GM12878 (cell line): ENCODE results near the gene AEN. TPM values are rescaled to one million over a fixed set of nuclear protein-coding genes. Genes with fewer than 3 reads are reported as not detected.

Experiments
- ATAC-seq: fragments of 200-7000 bp; cut with Tn5 transposase; 3 replicates; pipeline ENCODE4 v1.9.1; 2020; ENCODE audit warnings: mild to moderate bottlenecking, moderate library complexity
- BruUV-seq: library from RNA; stranded (reverse); fragments of 400-500 nt; replicated peaks from 2 replicates; lab custom pipeline; 2021; lab: Mats Ljungman, UMichigan
- CTCF ChIA-PET: fragments of 300-600 bp; sonication (Branson Sonifier 250); formaldehyde crosslinking; extraction: SDS; loops from one replicate; lab custom pipeline; 2021; ENCODE audit warnings: inconsistent platforms; lab: Yijun Ruan, JAX
- POLR2A ChIA-PET: fragments of 350-600 bp; formaldehyde crosslinking; extraction: SDS; loops from one replicate; lab custom pipeline; 2021; ENCODE audit warnings: inconsistent platforms; lab: Charles Lee
- RAD21 ChIA-PET: fragments of 300-600 bp; sonication (Branson Sonifier 250); formaldehyde crosslinking; loops from one replicate; lab custom pipeline; 2023; ENCODE audit warnings: antibody characterized with exemption; ENCODE audit not compliant: unreplicated experiment; lab: Charles Lee
- SMC1A ChIA-PET: fragments of 300-600 bp; sonication (Branson Sonifier 250); formaldehyde crosslinking; loops from one replicate; lab custom pipeline; 2023; ENCODE audit not compliant: unreplicated experiment, uncharacterized antibody; lab: Charles Lee
- DNase-seq: peaks from one replicate; pipeline ENCODE4 v3.0.0-alpha.2; 2011; ENCODE audit warnings: low read depth, low spot score
- FAIRE-seq: peaks from 3 replicates; lab custom pipeline; 2011; peaks lifted over from hg19 to GRCh38; lab: Jason Lieb, UNC
- H2AFZ ChIP-seq: 2 replicates; pipeline ENCODE4 v1.6.0; 2011; ENCODE audit warnings: low read depth, low read length, control low read depth; ENCODE audit not compliant: control insufficient read depth
- H3K27ac ChIP-seq: 2 replicates; pipeline ENCODE4 v1.5.1; 2011; ENCODE audit warnings: control low read depth; ENCODE audit not compliant: control insufficient read depth, insufficient read depth
- H3K27me3 ChIP-seq, 2 experiments: replicated peaks in 1 of 2; 2 replicates each; pipeline versions ENCODE4 v1.6.0 to v1.6.1; 2011; ENCODE audit warnings: low read length in 1 of 2; ENCODE audit not compliant: control insufficient read depth in 2 of 2, insufficient read depth in 2 of 2
- H3K36me3 ChIP-seq, 2 experiments: 2 replicates each; pipeline ENCODE4 v1.5.1; 2011; ENCODE audit warnings: low read length in 1 of 2; ENCODE audit not compliant: control insufficient read depth in 2 of 2, insufficient read depth in 2 of 2
- H3K4me1 ChIP-seq: 2 replicates; pipeline ENCODE4 v1.6.1; 2011; ENCODE audit warnings: mild to moderate bottlenecking, low read length, moderate library complexity, mixed read lengths; ENCODE audit not compliant: control insufficient read depth, insufficient read depth
- H3K4me2 ChIP-seq: 2 replicates; pipeline ENCODE4 v1.6.0; 2011; ENCODE audit warnings: control low read depth; ENCODE audit not compliant: control insufficient read depth, insufficient read depth
- H3K4me3 ChIP-seq: fragments of 200-600 bp; sonication (generic); 2 replicates; pipeline ENCODE4 v1.5.1; 2016
- H3K79me2 ChIP-seq: 2 replicates; pipeline ENCODE4 v1.6.0; 2011; ENCODE audit warnings: low read length; ENCODE audit not compliant: control insufficient read depth, insufficient read depth
- H3K9ac ChIP-seq: 2 replicates; pipeline ENCODE4 v1.8.0; 2011; ENCODE audit warnings: low read length, control low read depth, mixed read lengths; ENCODE audit not compliant: control insufficient read depth, insufficient read depth
- H3K9me3 ChIP-seq: replicated peaks from 3 replicates; pipeline ENCODE4 v1.5.1; 2011; ENCODE audit warnings: mild to moderate bottlenecking, low read length; ENCODE audit not compliant: control insufficient read depth, insufficient read depth
- H4K20me1 ChIP-seq: 2 replicates; pipeline ENCODE4 v1.6.0; 2011; ENCODE audit not compliant: control insufficient read depth, insufficient read depth
- BMI1 ChIP-seq: fragments of 450-650 bp; IDR thresholded peaks from 2 replicates; pipeline ENCODE4 v1.6.1; 2016; ENCODE audit warnings: mild to moderate bottlenecking, moderate library complexity, borderline replicate concordance
- CHD2 ChIP-seq: IDR thresholded peaks from 2 replicates; pipeline ENCODE4 v1.6.1; 2011; ENCODE audit warnings: low read depth, low read length, improper control_type of control experiment, borderline replicate concordance
- CREM ChIP-seq: IDR thresholded peaks from 2 replicates; pipeline ENCODE4 v1.6.1; 2014; ENCODE audit warnings: antibody characterized with exemption, low read depth
- EZH2 ChIP-seq: IDR thresholded peaks from 2 replicates; pipeline ENCODE4 v1.6.1; 2012; ENCODE audit warnings: low read depth, mild to moderate bottlenecking, control low read depth, inconsistent platforms, low read length, borderline replicate concordance; ENCODE audit not compliant: control insufficient read depth
- MEF2B ChIP-seq: fragments of 450-650 bp; IDR thresholded peaks from 2 replicates; pipeline ENCODE4 v1.6.1; 2018; ENCODE audit warnings: mild to moderate bottlenecking, moderate library complexity; ENCODE audit not compliant: partially characterized antibody, poor library complexity, severe bottlenecking
- MYB ChIP-seq: fragments of 150-350 bp; IDR thresholded peaks from 2 replicates; pipeline ENCODE4 v1.6.1; 2014; ENCODE audit warnings: mild to moderate bottlenecking, low read depth, low read length, borderline replicate concordance
- PAX8 ChIP-seq: fragments of 450-650 bp; IDR thresholded peaks from 2 replicates; pipeline ENCODE4 v1.6.1; 2017; ENCODE audit warnings: mild to moderate bottlenecking, moderate library complexity
- RAD51 ChIP-seq: fragments of 450-650 bp; IDR thresholded peaks from 2 replicates; pipeline ENCODE4 v1.6.1; 2016; ENCODE audit warnings: moderate library complexity, mild to moderate bottlenecking, inconsistent platforms
- RCOR1 ChIP-seq: conservative IDR thresholded peaks from 2 replicates; pipeline ENCODE4 v1.6.1; 2012; ENCODE audit warnings: low read depth, low read length, improper control_type of control experiment
- RELA ChIP-seq: fragments of 450-650 bp; IDR thresholded peaks from 2 replicates; pipeline ENCODE4 v1.8.0; 2014; ENCODE audit warnings: borderline replicate concordance; ENCODE audit not compliant: partially characterized antibody
- SMAD5 ChIP-seq: IDR thresholded peaks from 2 replicates; pipeline ENCODE4 v1.6.1; 2016; ENCODE audit warnings: antibody characterized with exemption, low read depth
- SREBF1 ChIP-seq: IDR thresholded peaks from 2 replicates; pipeline ENCODE4 v1.6.1; 2012; ENCODE audit warnings: mild to moderate bottlenecking, low read length
- SUPT20H ChIP-seq: IDR thresholded peaks from 2 replicates; pipeline ENCODE4 v1.6.1; 2011; ENCODE audit warnings: low read depth, mild to moderate bottlenecking, low read length, moderate library complexity, borderline replicate concordance; ENCODE audit not compliant: control insufficient read depth
- ZSCAN29 ChIP-seq: fragments of 450-650 bp; IDR thresholded peaks from 2 replicates; pipeline ENCODE4 v1.6.1; 2017; ENCODE audit warnings: mild to moderate bottlenecking, moderate library complexity
- ZZZ3 ChIP-seq: IDR thresholded peaks from 2 replicates; pipeline ENCODE4 v1.6.1; 2011; ENCODE audit warnings: low read depth; ENCODE audit not compliant: control insufficient read depth, insufficient read length
- WGBS: methylation state at CpG from one replicate; pipeline ENCODE4 v1.1.6; 2016; ENCODE audit warnings: low lambda C conversion rate; ENCODE audit not compliant: insufficient replicate concordance, insufficient coverage; ENCODE audit errors: missing lambda C conversion rate; 5-methylcytosine and 5-hydroxymethylcytosine counted together
- in situ Hi-C: fragments of 300-500 bp; cut with MboI; formaldehyde crosslinking; loops from 9 replicates; pipeline ENCODE4 v1.14.3; 2018; ENCODE audit warnings: mixed read lengths
- intact Hi-C: fragments of 100-400 bp; cut with micrococcal nuclease; formaldehyde crosslinking; loops from one replicate; pipeline ENCODE4 v1.14.2; 2022; ENCODE audit not compliant: unreplicated experiment
- polyA plus RNA-seq, 11 experiments: library from polyadenylated mRNA; depleted of rRNA in 4 of 11; unstranded in 6 of 11; stranded (reverse) in 5 of 11; fragments of >200 nt; fragmentation: Nextera tagmentation in 4 of 11; fragmentation: Illumina TruSeq in 1 of 11; extraction: Ambion mirVana in 4 of 11; extraction: Trizol in 1 of 11; gene quantifications; 1 replicate in 1 of 11; 2 replicates in 10 of 11; pipeline versions ENCODE4 v1.2.1 to v1.2.3, GENCODE V29; 2011 to 2016; ENCODE audit warnings: inconsistent platforms in 2 of 11, missing spikeins in 2 of 11, low read depth in 1 of 11
- total RNA-seq, 4 experiments: library from RNA; depleted of rRNA in 3 of 4; stranded (reverse); fragments of >200 nt in 3 of 4; fragmentation: Illumina TruSeq in 1 of 4; extraction: Trizol in 1 of 4; gene quantifications; 2 replicates each; pipeline versions ENCODE4 v1.2.1 to v1.2.3, GENCODE V29; 2013 to 2021
- TF ChIP-seq, protein P1 (sequence below): fragments of 450-650 bp; IDR thresholded peaks from 2 replicates; pipeline ENCODE4 v1.6.1; 2016; ENCODE audit warnings: mild to moderate bottlenecking

The AEN gene
- total and polyA plus RNA-seq, 10 of the 15 experiments (the other 5 are each of a cell fraction or from before 2014, with no cell fraction given): 11.7 to 81.2 (median 53.7) TPM

DNA sequence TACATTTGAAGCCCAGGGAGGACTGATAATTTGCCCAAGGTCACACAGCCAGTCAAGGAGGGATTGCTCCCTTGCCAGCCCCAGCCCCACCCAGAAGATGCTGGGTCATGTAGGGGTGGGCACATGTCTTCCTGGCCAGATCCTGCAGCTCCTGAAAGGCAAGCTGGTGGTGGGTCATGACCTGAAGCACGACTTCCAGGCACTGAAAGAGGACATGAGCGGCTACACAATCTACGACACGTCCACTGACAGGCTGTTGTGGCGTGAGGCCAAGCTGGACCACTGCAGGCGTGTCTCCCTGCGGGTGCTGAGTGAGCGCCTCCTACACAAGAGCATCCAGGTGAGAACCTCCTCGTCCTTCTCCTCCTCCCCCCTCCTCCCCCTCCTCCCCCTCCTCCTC lies 30.8 kb downstream of the AEN start:
- no peak overlapping the region for H3K4me3 ChIP-seq
- no peaks in the 10 kb centered on the region for H3K9me3 ChIP-seq
- ChIA-PET CTCF (interaction anchor here (5.8 kb wide), 1 partner anchor 28 kb away, joined by 61 read pairs; no protein-coding TSS in a partner anchor), POLR2A (no interaction called here), SMC1A (no interaction called here), RAD21 (no interaction called here)
- H3K4me1 ChIP-seq: peaks cover 35% of the 10 kb centered on the region
- FAIRE-seq (no peak), ATAC-seq (no peak), DNase-seq (no peak)
- H3K79me2 ChIP-seq: peaks cover 4% of the 10 kb centered on the region
- no peak overlapping the region for H3K4me2 ChIP-seq
- no peak overlapping the region for H2AFZ ChIP-seq
- BruUV-seq: no TSS peak
- H4K20me1 ChIP-seq: peaks cover 2% of the 10 kb centered on the region; the same call in 1 of the 2 replicates
- TF ChIP-seq RELA (no peak), ZZZ3 (no peak), SMAD5 (no peak), PAX8 (no peak)
- H3K36me3 ChIP-seq: peaks cover 0 to 11% of the 10 kb centered on the region in 2 experiments
- no peaks in the 10 kb centered on the region for H3K27me3 ChIP-seq
- no peak overlapping the region for H3K27ac ChIP-seq
- in situ Hi-C loops: no loop called here
- H3K9ac ChIP-seq: no peak overlapping the region
- intact Hi-C loops: no loop called here
- WGBS: 88% methylated on average over 8 of the region's 9 CpGs

DNA sequence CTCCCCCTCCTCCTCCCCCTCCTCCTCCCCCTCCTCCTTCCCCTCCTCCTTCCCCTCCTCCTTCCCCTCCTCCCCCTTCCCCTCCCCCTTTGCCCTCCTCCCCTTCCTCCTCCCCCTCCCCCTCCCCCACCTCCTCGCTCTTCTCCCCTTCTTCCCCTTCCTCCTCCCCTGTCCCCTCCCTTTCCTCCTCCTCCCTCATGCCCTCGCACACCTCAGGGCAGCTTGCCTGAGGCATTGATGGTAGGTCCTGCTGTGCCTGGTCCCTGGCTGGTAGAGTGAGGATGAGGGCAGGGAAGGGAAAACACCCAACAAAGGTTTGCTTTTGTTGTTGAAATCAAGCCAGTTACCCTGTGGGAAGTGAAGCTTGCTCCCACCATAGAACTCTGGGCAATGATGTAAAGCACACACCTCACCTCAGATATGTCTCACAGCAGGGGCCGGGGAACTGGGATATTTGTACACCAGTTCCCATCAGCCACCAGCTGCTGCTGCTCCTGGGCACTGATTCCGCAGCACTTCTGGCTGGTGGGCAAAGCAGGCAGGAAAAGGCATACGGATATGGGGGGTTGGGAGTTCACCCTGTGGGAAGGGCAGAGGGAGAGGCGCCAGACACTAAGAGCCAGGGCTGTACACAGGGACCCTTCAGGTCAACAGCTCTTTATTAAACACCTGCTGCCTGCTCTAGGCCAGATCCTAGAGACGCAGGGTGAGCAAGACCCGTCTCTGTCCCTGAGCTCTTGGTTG lies 31.5 kb downstream of the AEN start:
- no peak overlapping the region for H3K4me2 ChIP-seq
- peaks cover 0 to 11% of the 10 kb centered on the region in 2 experiments for H3K36me3 ChIP-seq
- FAIRE-seq (no peak), ATAC-seq (no peak), DNase-seq (no peak)
- H3K4me1 ChIP-seq: peaks cover 35% of the 10 kb centered on the region
- no peak overlapping the region for H3K9ac ChIP-seq
- peaks cover 1% of the 10 kb centered on the region for H3K79me2 ChIP-seq
- ChIA-PET CTCF (interaction anchor here (5.8 kb wide), 1 partner anchor 28 kb away, joined by 61 read pairs; no protein-coding TSS in a partner anchor), POLR2A (no interaction called here), SMC1A (interaction anchor here (1.1 kb wide), 1 partner anchor 28 kb away, joined by 7 read pairs; no protein-coding TSS in a partner anchor), RAD21 (no interaction called here)
- H3K4me3 ChIP-seq: no peak overlapping the region
- no peak overlapping the region for H3K27ac ChIP-seq
- intact Hi-C loops (no loop called here), in situ Hi-C loops (no loop called here)
- H3K9me3 ChIP-seq: no peaks in the 10 kb centered on the region
- 75% methylated on average over 6 of the region's 8 CpGs for WGBS
- H2AFZ ChIP-seq: no peak overlapping the region
- no peaks in the 10 kb centered on the region for H3K27me3 ChIP-seq
- BruUV-seq: no TSS peak
- H4K20me1 ChIP-seq: no peaks in the 10 kb centered on the region; the same call in 1 of the 2 replicates
- no peak for TF ChIP-seq CHD2
- no peak for TF ChIP-seq SREBF1
- no peak for TF ChIP-seq ZSCAN29
- TF ChIP-seq MYB: no peak
- no peak for TF ChIP-seq EZH2
- TF ChIP-seq RAD51: no peak
- TF ChIP-seq MEF2B: no peak
- TF ChIP-seq CREM: no peak
- TF ChIP-seq, protein P1, sequence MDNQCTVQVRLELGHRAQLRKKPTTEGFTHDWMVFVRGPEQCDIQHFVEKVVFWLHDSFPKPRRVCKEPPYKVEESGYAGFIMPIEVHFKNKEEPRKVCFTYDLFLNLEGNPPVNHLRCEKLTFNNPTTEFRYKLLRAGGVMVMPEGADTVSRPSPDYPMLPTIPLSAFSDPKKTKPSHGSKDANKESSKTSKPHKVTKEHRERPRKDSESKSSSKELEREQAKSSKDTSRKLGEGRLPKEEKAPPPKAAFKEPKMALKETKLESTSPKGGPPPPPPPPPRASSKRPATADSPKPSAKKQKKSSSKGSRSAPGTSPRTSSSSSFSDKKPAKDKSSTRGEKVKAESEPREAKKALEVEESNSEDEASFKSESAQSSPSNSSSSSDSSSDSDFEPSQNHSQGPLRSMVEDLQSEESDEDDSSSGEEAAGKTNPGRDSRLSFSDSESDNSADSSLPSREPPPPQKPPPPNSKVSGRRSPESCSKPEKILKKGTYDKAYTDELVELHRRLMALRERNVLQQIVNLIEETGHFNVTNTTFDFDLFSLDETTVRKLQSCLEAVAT: no peak
- TF ChIP-seq RCOR1: no peak
- no peak for TF ChIP-seq BMI1
- no peak for TF ChIP-seq SUPT20H
